Ishikawa (cell line): ENCODE results near the gene AATF.

Experiments used
- CREB1 ChIP-seq: IDR thresholded peaks from 2 replicates; pipeline ENCODE4 v1.6.1; 2012; ENCODE audit warnings: low read depth
- EP300 ChIP-seq: IDR thresholded peaks from 2 replicates; pipeline ENCODE4 v1.6.1; 2012; ENCODE audit warnings: borderline replicate concordance
- RAD21 ChIP-seq: IDR thresholded peaks from 2 replicates; pipeline ENCODE4 v1.6.1; 2012; ENCODE audit warnings: low read depth
- REST ChIP-seq: IDR thresholded peaks from 2 replicates; pipeline ENCODE4 v1.6.1; 2012; ENCODE audit warnings: low read depth, mild to moderate bottlenecking
- USF1 ChIP-seq: IDR thresholded peaks from 2 replicates; pipeline ENCODE4 v1.6.1; 2012
- YY1 ChIP-seq: IDR thresholded peaks from 2 replicates; pipeline ENCODE4 v1.6.1; 2012; ENCODE audit warnings: low read depth

GRCh38 chr17:37039269-37039668 lies 90.5 kb downstream of the AATF start:
- no peak for TF ChIP-seq EP300
- TF ChIP-seq USF1 = no peak
- no peak for TF ChIP-seq CREB1
- no peak for TF ChIP-seq REST
- TF ChIP-seq YY1 = no peak
- TF ChIP-seq RAD21 = no peak
